Activated B cell treated with CpG ODN at 0.5 μM for 24 hours (primary cell): Measurements from ENCODE around the gene PIR. TPM values are rescaled to one million over a fixed set of nuclear protein-coding genes. Genes with fewer than 3 reads are reported as not detected.

Experiments
- ATAC-seq: fragments of 200-7000 bp; cut with Tn5 transposase; one replicate; pipeline ENCODE4 v1.10.0; 2021; ENCODE audit warnings: low read depth, mild to moderate bottlenecking, moderate library complexity
- CTCF ChIA-PET: fragments of 350-600 bp; sonication (Branson Sonifier 250); formaldehyde crosslinking; loops from one replicate; lab custom pipeline; 2021; ENCODE audit warnings: antibody characterized with exemption; lab: Charles Lee
- POLR2A ChIA-PET: fragments of 350-600 bp; sonication (Branson Sonifier 250); formaldehyde crosslinking; loops from one replicate; lab custom pipeline; 2021; ENCODE audit warnings: antibody characterized with exemption; lab: Charles Lee
- DNase-seq: peaks from one replicate; pipeline ENCODE4 v3.0.0; 2022
- H3K27ac Mint-ChIP-seq: one replicate; pipeline ENCODE4 v1.8.0; 2020; ENCODE audit warnings: mixed read lengths
- H3K27me3 Mint-ChIP-seq: one replicate; pipeline ENCODE4 v1.8.0; 2021; ENCODE audit warnings: mixed read lengths
- H3K36me3 Mint-ChIP-seq: one replicate; pipeline ENCODE4 v1.8.0; 2021; ENCODE audit warnings: low read depth, mixed read lengths
- H3K4me1 Mint-ChIP-seq: one replicate; pipeline ENCODE4 v1.8.0; 2021; ENCODE audit warnings: mixed read lengths
- H3K4me3 Mint-ChIP-seq: one replicate; pipeline ENCODE4 v1.8.0; 2020; ENCODE audit warnings: mild to moderate bottlenecking, mixed read lengths
- H3K9me3 Mint-ChIP-seq: one replicate; pipeline ENCODE4 v1.8.0; 2020; ENCODE audit warnings: mixed read lengths
- intact Hi-C: fragments of 100-400 bp; cut with micrococcal nuclease; formaldehyde crosslinking; loops from one replicate; pipeline ENCODE4 v1.15.1; 2024
- total RNA-seq: library from RNA; stranded (reverse); gene quantifications from 2 replicates; pipeline ENCODE4 v1.2.3, GENCODE V29; 2022
- TF ChIP-seq, protein P1 (sequence below): fragments of 200-600 bp; IDR thresholded peaks from one replicate; pipeline ENCODE4 v1.8.0; 2022; ENCODE audit warnings: antibody characterized with exemption, mild to moderate bottlenecking

Gene PIR
- total RNA-seq, 1 donor from 2014 or later: 0.82 TPM

DNA sequence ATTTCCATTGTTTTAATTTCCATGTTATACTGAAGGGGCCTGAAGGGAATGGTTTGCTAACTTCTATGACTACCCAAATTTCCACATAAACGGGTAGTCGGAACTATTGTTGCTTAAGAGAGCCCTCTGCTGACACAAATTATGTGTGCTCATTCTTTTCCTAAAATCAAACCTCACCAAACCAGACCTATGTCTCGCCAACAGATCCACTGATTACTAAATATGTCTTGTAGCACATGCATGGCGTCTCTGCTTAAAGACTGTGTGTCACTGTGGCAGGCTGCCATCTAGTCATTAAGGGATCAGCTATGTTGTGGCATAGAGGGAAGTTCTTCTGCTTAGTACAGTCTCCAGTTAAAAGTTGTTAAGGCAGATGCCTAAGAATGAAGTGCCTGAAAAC is 25.1 kb downstream of the PIR start:
- no peaks in the 10 kb centered on the region for H3K27me3 Mint-ChIP-seq
- intact Hi-C loops: loop anchor here (1.0 to 5.0 kb wide), 3 partner anchors 119 to 1431 kb away; no protein-coding TSS in a partner anchor
- ATAC-seq: peak; percentile 28

GRCh38 chrX:15465896-15466651 is 27.1 kb downstream of the PIR start:
- no peak for ATAC-seq
- Mint-ChIP-seq H3K27me3 (no peaks in the 10 kb centered on the region), H3K36me3 (no peaks in the 10 kb centered on the region), H3K27ac (no peak overlapping the region), H3K4me1 (peaks cover 9% of the 10 kb centered on the region), H3K9me3 (no peaks in the 10 kb centered on the region), H3K4me3 (no peak overlapping the region)
- TF ChIP-seq, protein P1, sequence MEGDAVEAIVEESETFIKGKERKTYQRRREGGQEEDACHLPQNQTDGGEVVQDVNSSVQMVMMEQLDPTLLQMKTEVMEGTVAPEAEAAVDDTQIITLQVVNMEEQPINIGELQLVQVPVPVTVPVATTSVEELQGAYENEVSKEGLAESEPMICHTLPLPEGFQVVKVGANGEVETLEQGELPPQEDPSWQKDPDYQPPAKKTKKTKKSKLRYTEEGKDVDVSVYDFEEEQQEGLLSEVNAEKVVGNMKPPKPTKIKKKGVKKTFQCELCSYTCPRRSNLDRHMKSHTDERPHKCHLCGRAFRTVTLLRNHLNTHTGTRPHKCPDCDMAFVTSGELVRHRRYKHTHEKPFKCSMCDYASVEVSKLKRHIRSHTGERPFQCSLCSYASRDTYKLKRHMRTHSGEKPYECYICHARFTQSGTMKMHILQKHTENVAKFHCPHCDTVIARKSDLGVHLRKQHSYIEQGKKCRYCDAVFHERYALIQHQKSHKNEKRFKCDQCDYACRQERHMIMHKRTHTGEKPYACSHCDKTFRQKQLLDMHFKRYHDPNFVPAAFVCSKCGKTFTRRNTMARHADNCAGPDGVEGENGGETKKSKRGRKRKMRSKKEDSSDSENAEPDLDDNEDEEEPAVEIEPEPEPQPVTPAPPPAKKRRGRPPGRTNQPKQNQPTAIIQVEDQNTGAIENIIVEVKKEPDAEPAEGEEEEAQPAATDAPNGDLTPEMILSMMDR: no peak
- intact Hi-C loops: loop anchor here (5.0 kb wide), 1 partner anchor 1429 kb away; no protein-coding TSS in a partner anchor
- ChIA-PET POLR2A (no interaction called here), CTCF (interaction anchor here (0.9 to 4.2 kb wide), 3 partner anchors 10 to 117 kb away, joined by 3 to 28 read pairs (median 5); no protein-coding TSS in a partner anchor)
- no peak for DNase-seq

More for the DNA sequence above, 25.1 kb downstream of the PIR start:
- CTCF ChIA-PET: interaction anchor here (0.7 to 4.2 kb wide), 4 partner anchors 86 to 168 kb away, joined by 3 to 28 read pairs (median 4); no protein-coding TSS in a partner anchor
- Mint-ChIP-seq H3K36me3 (no peaks in the 10 kb centered on the region), H3K27ac (no peak overlapping the region), H3K4me3 (no peak overlapping the region), H3K9me3 (no peaks in the 10 kb centered on the region), H3K4me1 (peaks cover 9% of the 10 kb centered on the region)
- TF ChIP-seq, protein P1: no peak
- no peak for DNase-seq
- POLR2A ChIA-PET: no interaction called here

GRCh38 chrX:15465347-15465746 is 27.8 kb downstream of the PIR start:
- ChIA-PET POLR2A (no interaction called here), CTCF (interaction anchor here (4.2 kb wide), 1 partner anchor 116 kb away, joined by 28 read pairs; no protein-coding TSS in a partner anchor)
- no peaks in the 10 kb centered on the region for H3K27me3 Mint-ChIP-seq
- intact Hi-C loops: loop anchor here (5.0 kb wide), 1 partner anchor 1428 kb away; no protein-coding TSS in a partner anchor
- no peaks in the 10 kb centered on the region for H3K9me3 Mint-ChIP-seq
- H3K4me3 Mint-ChIP-seq: peak overlapping the region; percentile 32
- peak overlapping the region; percentile 77 for H3K27ac Mint-ChIP-seq
- H3K36me3 Mint-ChIP-seq: no peaks in the 10 kb centered on the region
- ATAC-seq: peak; percentile 18
- H3K4me1 Mint-ChIP-seq: peaks cover 9% of the 10 kb centered on the region
- TF ChIP-seq, protein P1: no peak
- DNase-seq: no peak

GRCh38 chrX:15464704-15465103 is 28.4 kb downstream of the PIR start:
- H3K4me1 Mint-ChIP-seq: peaks cover 9% of the 10 kb centered on the region
- H3K27me3 Mint-ChIP-seq: no peaks in the 10 kb centered on the region
- no peak overlapping the region for H3K4me3 Mint-ChIP-seq
- intact Hi-C loops: loop anchor here (5.0 kb wide), 1 partner anchor 1427 kb away; no protein-coding TSS in a partner anchor
- no peak for ATAC-seq
- POLR2A ChIA-PET: no interaction called here
- DNase-seq: no peak
- no peaks in the 10 kb centered on the region for H3K9me3 Mint-ChIP-seq
- CTCF ChIA-PET: no interaction called here
- H3K27ac Mint-ChIP-seq: no peak overlapping the region
- no peaks in the 10 kb centered on the region for H3K36me3 Mint-ChIP-seq
- TF ChIP-seq, protein P1: no peak

- H3K9me3 Mint-ChIP-seq: no peaks in the 10 kb centered on the region
- TF ChIP-seq, protein P1: no peak
- ChIA-PET POLR2A (no interaction called here), CTCF (no interaction called here)
- no peak for ATAC-seq
- no peak overlapping the region for H3K27ac Mint-ChIP-seq
- no peak overlapping the region for H3K4me3 Mint-ChIP-seq
- no peaks in the 10 kb centered on the region for H3K27me3 Mint-ChIP-seq
- no peak for DNase-seq
- H3K4me1 Mint-ChIP-seq: no peaks in the 10 kb centered on the region
- intact Hi-C loops: no loop called here
- H3K36me3 Mint-ChIP-seq: no peaks in the 10 kb centered on the region
Observed at GRCh38 chrX:15451913-15452312, 41.2 kb downstream of the PIR start.
